HCT116 (cell line): Measurements from ENCODE around the gene PACRG.

Source experiments
- EZH2 ChIP-seq: fragments of 200-600 bp; sonication (generic); IDR thresholded peaks from 2 replicates; pipeline ENCODE4 v1.6.1; 2017; ENCODE audit warnings: antibody characterized with exemption, mixed run types
- JUND ChIP-seq: IDR thresholded peaks from 2 replicates; pipeline ENCODE4 v1.6.1; 2012
- POLR2A ChIP-seq: IDR thresholded peaks from 2 replicates; pipeline ENCODE4 v1.7.0; 2011; ENCODE audit warnings: borderline replicate concordance; ENCODE audit not compliant: insufficient read depth, insufficient read length; ENCODE audit errors: extremely low read depth
- TCF7L2 ChIP-seq: IDR thresholded peaks from 2 replicates; pipeline ENCODE4 v1.7.0; 2011; ENCODE audit warnings: borderline replicate concordance, inconsistent platforms; ENCODE audit not compliant: insufficient read depth, insufficient read length; ENCODE audit errors: extremely low read depth
- TF ChIP-seq, protein P1 (sequence below), 3 experiments: fragments of 200-600 bp in 1 of 3; sonication (generic) in 1 of 3; IDR thresholded peaks in 2 of 3; conservative IDR thresholded peaks in 1 of 3; 2 replicates each; pipeline ENCODE4 v1.5.1; 2012 to 2017; ENCODE audit warnings: low read depth in 2 of 3, low read length in 2 of 3, antibody characterized with exemption in 1 of 3, borderline replicate concordance in 1 of 3, control low read depth in 1 of 3, mild to moderate bottlenecking in 1 of 3, mixed read lengths in 1 of 3, mixed run types in 1 of 3, moderate library complexity in 1 of 3; ENCODE audit not compliant: insufficient read depth in 1 of 3

DNA sequence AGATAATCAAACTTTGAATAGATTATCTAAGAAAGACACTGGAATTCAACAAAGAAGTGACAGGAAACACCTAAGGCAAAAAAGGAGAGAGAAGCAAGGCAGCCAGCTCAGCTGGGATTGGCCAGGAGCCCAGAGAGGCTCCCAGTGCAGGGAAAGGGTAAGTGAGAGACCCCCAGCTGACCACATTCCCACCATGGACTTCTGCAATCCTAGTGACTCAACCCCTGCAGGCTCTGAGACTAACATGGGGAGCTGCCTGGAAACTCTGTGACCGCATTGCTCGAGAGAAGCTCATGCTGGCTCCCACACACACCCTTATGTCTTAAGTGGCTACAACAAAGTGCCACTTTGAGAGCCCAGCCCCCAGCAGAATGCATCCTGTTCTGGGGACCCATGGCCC, 215.1 kb downstream of the PACRG start:
- TF ChIP-seq POLR2A (no peak), JUND (no peak), TCF7L2 (no peak), EZH2 (no peak)
- TF ChIP-seq, protein P1, sequence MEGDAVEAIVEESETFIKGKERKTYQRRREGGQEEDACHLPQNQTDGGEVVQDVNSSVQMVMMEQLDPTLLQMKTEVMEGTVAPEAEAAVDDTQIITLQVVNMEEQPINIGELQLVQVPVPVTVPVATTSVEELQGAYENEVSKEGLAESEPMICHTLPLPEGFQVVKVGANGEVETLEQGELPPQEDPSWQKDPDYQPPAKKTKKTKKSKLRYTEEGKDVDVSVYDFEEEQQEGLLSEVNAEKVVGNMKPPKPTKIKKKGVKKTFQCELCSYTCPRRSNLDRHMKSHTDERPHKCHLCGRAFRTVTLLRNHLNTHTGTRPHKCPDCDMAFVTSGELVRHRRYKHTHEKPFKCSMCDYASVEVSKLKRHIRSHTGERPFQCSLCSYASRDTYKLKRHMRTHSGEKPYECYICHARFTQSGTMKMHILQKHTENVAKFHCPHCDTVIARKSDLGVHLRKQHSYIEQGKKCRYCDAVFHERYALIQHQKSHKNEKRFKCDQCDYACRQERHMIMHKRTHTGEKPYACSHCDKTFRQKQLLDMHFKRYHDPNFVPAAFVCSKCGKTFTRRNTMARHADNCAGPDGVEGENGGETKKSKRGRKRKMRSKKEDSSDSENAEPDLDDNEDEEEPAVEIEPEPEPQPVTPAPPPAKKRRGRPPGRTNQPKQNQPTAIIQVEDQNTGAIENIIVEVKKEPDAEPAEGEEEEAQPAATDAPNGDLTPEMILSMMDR (IDR thresholded peaks at IDR 0.05 in 2 of 3, conservative IDR thresholded peaks at IDR 0.05 in 1 of 3; ENCODE audit: borderline replicate concordance in 1 of 3, insufficient read depth in 1 of 3, low read depth in 2 of 3, low read length in 2 of 3) = no peak
